HEK293T (cell line): ENCODE data around the gene ARMH4.

Experiments
- BHLHE40 ChIP-seq: fragments of 450-650 bp; IDR thresholded peaks from 2 replicates; pipeline ENCODE4 v1.6.1; 2016; ENCODE audit warnings: mild to moderate bottlenecking, moderate library complexity, borderline replicate concordance
- CTBP1 ChIP-seq: fragments of 450-650 bp; IDR thresholded peaks from 2 replicates; pipeline ENCODE4 v1.6.1; 2016; ENCODE audit warnings: borderline replicate concordance
- FOXA1 ChIP-seq: fragments of 450-650 bp; IDR thresholded peaks from 2 replicates; pipeline ENCODE4 v1.6.1; 2016; ENCODE audit warnings: mild to moderate bottlenecking
- FOXK2 ChIP-seq: fragments of 450-650 bp; IDR thresholded peaks from 2 replicates; pipeline ENCODE4 v1.6.1; 2016; ENCODE audit warnings: mild to moderate bottlenecking
- L3MBTL2 ChIP-seq: fragments of 450-650 bp; conservative IDR thresholded peaks from 2 replicates; pipeline ENCODE4 v1.6.1; 2016; ENCODE audit warnings: mild to moderate bottlenecking
- NFRKB ChIP-seq: fragments of 450-650 bp; IDR thresholded peaks from 2 replicates; pipeline ENCODE4 v1.6.1; 2016; ENCODE audit warnings: mild to moderate bottlenecking, moderate library complexity
- PKNOX1 ChIP-seq: fragments of 450-650 bp; IDR thresholded peaks from 2 replicates; pipeline ENCODE4 v1.6.1; 2016
- SP1 ChIP-seq: fragments of 450-650 bp; IDR thresholded peaks from 2 replicates; pipeline ENCODE4 v1.6.1; 2017
- SUZ12 ChIP-seq: fragments of 450-650 bp; IDR thresholded peaks from 2 replicates; pipeline ENCODE4 v1.6.1; 2016; ENCODE audit warnings: mild to moderate bottlenecking
- TARDBP ChIP-seq: fragments of 450-650 bp; IDR thresholded peaks from 2 replicates; pipeline ENCODE4 v1.6.1; 2016

GRCh38 chr14:58200480-58200841 is 48.4 kb upstream of the ARMH4 start:
- TF ChIP-seq TARDBP (no peak), BHLHE40 (no peak), FOXA1 (no peak), FOXK2 (no peak), CTBP1 (no peak), NFRKB (no peak), SP1 (no peak), PKNOX1 (no peak), SUZ12 (no peak), L3MBTL2 (no peak)
